ENCODE measurements around the gene CACNA1C. TPM values are rescaled to one million over a fixed set of nuclear protein-coding genes. Genes with fewer than 3 reads are reported as not detected.

Gene CACNA1C
- total and polyA plus RNA-seq, 2 of the 4 experiments (the other 2 are of a cell fraction): 1.6 to 2.6 TPM

DNA sequence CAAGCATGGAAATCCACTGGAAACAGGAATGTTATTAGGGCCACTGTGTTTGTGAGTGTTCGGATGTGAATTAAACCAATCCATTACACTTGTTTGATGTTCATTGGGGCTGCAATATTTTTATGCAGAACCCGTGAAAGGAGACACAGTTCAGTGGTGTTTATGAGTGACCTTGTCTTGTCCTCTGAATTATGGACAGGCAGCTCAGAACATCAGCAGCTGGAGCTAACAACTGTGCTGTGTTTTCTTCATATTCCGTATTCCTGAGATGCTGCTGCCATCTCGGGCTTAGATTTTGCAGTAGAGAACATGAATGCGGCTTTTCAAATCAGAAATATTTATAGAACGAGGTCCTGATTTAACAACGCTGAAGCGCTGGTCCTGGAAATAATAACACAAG, 20.3 kb upstream of the CACNA1C start:
- Histone ChIP-seq H3K14ac (replicated peaks; ENCODE audit: low read depth, low read length) (no peak overlapping the region), H3K9me3 (ENCODE audit: control insufficient read depth, insufficient read depth, low read length) (no peaks in the 10 kb centered on the region), H4K5ac (ENCODE audit: low read depth, low read length) (no peak overlapping the region), H2BK5ac (ENCODE audit: low read depth, low read length, poor library complexity, severe bottlenecking) (no peak overlapping the region), H3K4me1 (ENCODE audit: control insufficient read depth, insufficient read depth, low read length) (no peaks in the 10 kb centered on the region), H2AK5ac (ENCODE audit: low read depth, low read length) (no peak overlapping the region), H3K79me1 (ENCODE audit: low read depth in 1 of 2, low read length in 2 of 2) (no peaks in the 10 kb centered on the region), H3K27ac (ENCODE audit: insufficient read depth, low read length) (no peak overlapping the region), H4K91ac (ENCODE audit: insufficient read depth, low read depth, low read length) (no peak overlapping the region), H3K23ac (ENCODE audit: low read depth, low read length) (no peak overlapping the region), H3K4me3 (ENCODE audit: insufficient read depth, low read depth, low read length) (no peak overlapping the region), H2AFZ (replicated peaks; ENCODE audit: low read length, poor library complexity) (no peak overlapping the region), H3K9ac (ENCODE audit: low read depth, low read length) (no peak overlapping the region), H3K4me2 (ENCODE audit: low read depth, low read length) (no peak overlapping the region), H3K18ac (ENCODE audit: low read depth, low read length) (no peak overlapping the region), H2AK9ac (replicated peaks; ENCODE audit: low read depth, low read length, poor library complexity) (no peak overlapping the region), H3K27me3 (ENCODE audit: control insufficient read depth, insufficient read depth, low read length) (peaks cover 24% of the 10 kb centered on the region), H2BK120ac (ENCODE audit: low read depth, low read length) (no peak overlapping the region), H3K56ac (ENCODE audit: extremely low read depth, insufficient read depth, low read length) (no peak overlapping the region), H2BK15ac (ENCODE audit: low read depth, low read length) (no peak overlapping the region), H4K20me1 (ENCODE audit: insufficient read depth, low read length) (no peaks in the 10 kb centered on the region), H3K36me3 (ENCODE audit: control insufficient read depth, insufficient read depth, low read length) (no peaks in the 10 kb centered on the region), H3K4ac (ENCODE audit: low read depth, low read length) (no peak overlapping the region), H3K9me1 (ENCODE audit: insufficient read depth, low read length) (no peaks in the 10 kb centered on the region; the same call in 1 of the 2 replicates), H2BK20ac (ENCODE audit: low read depth, low read length) (no peak overlapping the region), H4K8ac (ENCODE audit: low read depth in 2 of 2, low read length in 2 of 2) (no peak overlapping the region)
- intact Hi-C loops (cut with micrococcal nuclease) (no loop called here), dilution Hi-C loops (cut with HindIII; ENCODE audit: low sequenced_read_pairs, unreplicated experiment) (no loop called here), in situ Hi-C loops (cut with MboI; ENCODE audit: low sequenced_read_pairs) (no loop called here)
- BruUV-seq (replicated peaks): no TSS peak
- TF ChIP-seq POLR2A (IDR thresholded peaks at IDR 0.05; ENCODE audit: low read depth, low read length) (no peak), CEBPB (IDR thresholded peaks at IDR 0.05; ENCODE audit: low read depth, low read length) (no peak), RFX5 (IDR thresholded peaks at IDR 0.05; ENCODE audit: low read depth, low read length) (no peak), MXI1 (IDR thresholded peaks at IDR 0.05; ENCODE audit: borderline replicate concordance, low read depth, low read length) (no peak), CHD1 (IDR thresholded peaks at IDR 0.05; ENCODE audit: low read depth, low read length) (no peak), MAZ (IDR thresholded peaks at IDR 0.05; ENCODE audit: borderline replicate concordance, low read depth, low read length) (no peak), RAD21 (IDR thresholded peaks at IDR 0.05; ENCODE audit: low read length) (no peak)
- TF ChIP-seq, protein P1, sequence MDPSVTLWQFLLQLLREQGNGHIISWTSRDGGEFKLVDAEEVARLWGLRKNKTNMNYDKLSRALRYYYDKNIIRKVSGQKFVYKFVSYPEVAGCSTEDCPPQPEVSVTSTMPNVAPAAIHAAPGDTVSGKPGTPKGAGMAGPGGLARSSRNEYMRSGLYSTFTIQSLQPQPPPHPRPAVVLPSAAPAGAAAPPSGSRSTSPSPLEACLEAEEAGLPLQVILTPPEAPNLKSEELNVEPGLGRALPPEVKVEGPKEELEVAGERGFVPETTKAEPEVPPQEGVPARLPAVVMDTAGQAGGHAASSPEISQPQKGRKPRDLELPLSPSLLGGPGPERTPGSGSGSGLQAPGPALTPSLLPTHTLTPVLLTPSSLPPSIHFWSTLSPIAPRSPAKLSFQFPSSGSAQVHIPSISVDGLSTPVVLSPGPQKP (IDR thresholded peaks at IDR 0.05; ENCODE audit: borderline replicate concordance, low read depth, low read length): no peak
- ATAC-seq (ENCODE audit: low read depth) (no peak), DNase-seq (no peak)
- POLR2A ChIA-PET (ENCODE audit: unreplicated experiment): no interaction called here
- CTCF ChIA-PET: no interaction called here
- WGBS, 2 experiments (ENCODE audit: extremely low coverage in 2 of 2, insufficient read length in 1 of 2): 76% methylated on average over 3 of the region's 8 CpGs; no CpG with 5 or more reads in 1 of the 2 experiments

Measured in IMR-90 (cell line).